ENCODE measurements around the gene AHDC1.

- TF ChIP-seq POLR2A (IDR thresholded peaks at IDR 0.05) (no peak), CTCF (IDR thresholded peaks at IDR 0.05) (no peak)
Observed at GRCh38 chr1:27577504-27578188, 26.3 kb downstream of the AHDC1 start.
